Measurements from ENCODE around the gene VSTM4.

DNA sequence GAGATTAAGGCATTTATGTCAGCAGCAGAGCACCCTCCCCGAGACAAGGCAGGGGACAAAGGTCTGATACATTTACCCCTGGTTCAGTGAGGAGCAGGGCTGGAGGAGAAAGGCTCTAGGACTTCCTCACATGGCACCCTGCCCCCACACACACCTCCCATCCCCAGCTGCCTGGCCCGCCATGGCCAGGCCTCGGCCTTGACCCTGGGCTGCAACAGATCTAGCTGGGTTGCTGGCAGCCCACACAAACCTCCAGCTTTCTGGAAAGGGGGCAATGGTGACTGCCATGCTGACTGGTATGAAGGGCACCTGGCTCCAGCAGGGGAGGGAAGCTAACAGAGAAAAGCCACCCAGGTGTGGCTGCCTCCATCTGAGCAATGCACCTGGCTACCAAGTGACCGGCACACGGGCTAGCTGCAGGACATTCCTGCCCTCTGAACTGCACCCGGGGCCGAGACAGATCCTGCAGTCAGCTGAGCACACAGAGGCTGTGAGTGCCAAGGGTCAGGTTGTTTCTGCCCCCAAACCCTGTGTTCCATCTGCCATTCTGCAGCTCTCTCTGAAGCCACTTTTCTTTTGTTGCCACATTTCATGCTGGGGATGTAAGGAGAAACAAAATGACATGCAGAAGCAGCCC lies 89.9 kb downstream of the VSTM4 start:
- TF ChIP-seq POLR2A (IDR thresholded peaks at IDR 0.05; ENCODE audit: low read length) = no peak
- no peak for TF ChIP-seq GATA1 (IDR thresholded peaks at IDR 0.05; ENCODE audit: low read depth, low read length)

Measured in erythroblast (primary cell).